ENCODE data around the gene BAZ2A.
"Not testable (repeated sequence)": the region's sequence is repeated elsewhere in the genome, so short reads cannot be mapped to it uniquely, and the experiment has no call there.

Gene BAZ2A

GRCh38 chr12:56630180-56630632, at the start of gene BAZ2A:
Gene BAZ2A (minus strand): TSS chr12:56630326. CDS start chr12:56617530, 12,796 bp downstream.
- peak; percentile 93 for DNase-seq (ENCODE audit: low spot score)

- DNase-seq (ENCODE audit: low spot score), result no peak
Observed at GRCh38 chr12:56678852-56679251, 48.7 kb upstream of the BAZ2A start.

GRCh38 chr12:56677680-56678079, 47.6 kb upstream of the BAZ2A start:
- no peak for DNase-seq (ENCODE audit: low spot score)

GRCh38 chr12:56676851-56677580, 46.9 kb upstream of the BAZ2A start:
- DNase-seq (ENCODE audit: low spot score), result no peak

- no peak for DNase-seq (ENCODE audit: low spot score)
Observed at GRCh38 chr12:56671608-56672007, 41.5 kb upstream of the BAZ2A start.

GRCh38 chr12:56670836-56671235, 40.7 kb upstream of the BAZ2A start:
- no peak for DNase-seq (ENCODE audit: low spot score)

- DNase-seq (ENCODE audit: low spot score), result no peak
Observed at GRCh38 chr12:56668197-56668457, 38.0 kb upstream of the BAZ2A start.

GRCh38 chr12:56661979-56662638, 32.0 kb upstream of the BAZ2A start:
- DNase-seq (ENCODE audit: low spot score), result no peak

- DNase-seq (ENCODE audit: low spot score), result no peak
Observed at GRCh38 chr12:56661560-56661959, 31.4 kb upstream of the BAZ2A start.

GRCh38 chr12:56658921-56659320, 28.8 kb upstream of the BAZ2A start:
- DNase-seq (ENCODE audit: low spot score), result no peak

- DNase-seq (ENCODE audit: low spot score), result no peak
Observed at GRCh38 chr12:56657416-56658379, 27.6 kb upstream of the BAZ2A start.

- DNase-seq (ENCODE audit: low spot score), result not testable (repeated sequence)
Observed at GRCh38 chr12:56653781-56654180, 23.7 kb upstream of the BAZ2A start.

GRCh38 chr12:56648023-56648422, 17.9 kb upstream of the BAZ2A start:
- DNase-seq (ENCODE audit: low spot score), result not testable (repeated sequence)

GRCh38 chr12:56645717-56646446, 15.8 kb upstream of the BAZ2A start, which contains the start of gene ATP5F1B:
Gene ATP5F1B (minus strand): TSS chr12:56645984. CDS start chr12:56645963, 21 bp downstream.
- peak; percentile 100 for DNase-seq (ENCODE audit: low spot score)

GRCh38 chr12:56645201-56645716, 15.1 kb upstream of the BAZ2A start:
- no peak for DNase-seq (ENCODE audit: low spot score)

- DNase-seq (ENCODE audit: low spot score), result no peak
Observed at GRCh38 chr12:56644654-56645053, 14.5 kb upstream of the BAZ2A start.

GRCh38 chr12:56641219-56641618, 11.1 kb upstream of the BAZ2A start:
- no peak for DNase-seq (ENCODE audit: low spot score)

GRCh38 chr12:56637621-56638020, 7.5 kb upstream of the BAZ2A start:
- DNase-seq (ENCODE audit: low spot score), result no peak

GRCh38 chr12:56636675-56637540, 6.8 kb upstream of the BAZ2A start:
- peak; percentile 100 for DNase-seq (ENCODE audit: low spot score)
